HepG2 (cell line): Measurements from ENCODE around the gene ZNRF3. TPM values are rescaled to one million over a fixed set of nuclear protein-coding genes. Genes with fewer than 3 reads are reported as not detected.

Experiments
- ARID5B ChIP-seq: IDR thresholded peaks from 2 replicates; pipeline ENCODE4 v1.4.0; 2020; ENCODE audit warnings: mild to moderate bottlenecking, missing genetic modification reagents
- BCL6 ChIP-seq: IDR thresholded peaks from 2 replicates; pipeline ENCODE4 v1.6.1; 2016; ENCODE audit warnings: missing genetic modification reagents, missing compliant biosample characterization
- DNMT3B ChIP-seq: conservative IDR thresholded peaks from 2 replicates; pipeline ENCODE4 v1.6.1; 2016; ENCODE audit warnings: missing biosample characterization, control low read depth
- ETV5 ChIP-seq: IDR thresholded peaks from 2 replicates; pipeline ENCODE4 v1.6.1; 2018; ENCODE audit warnings: missing biosample characterization, missing genetic modification reagents, inconsistent platforms, borderline replicate concordance
- GATAD1 ChIP-seq: IDR thresholded peaks from 2 replicates; pipeline ENCODE4 v1.6.1; 2016; ENCODE audit warnings: missing genetic modification reagents, missing compliant biosample characterization
- HDAC6 ChIP-seq: fragments of 200-600 bp; sonication (generic); IDR thresholded peaks from 2 replicates; pipeline ENCODE4 v1.7.0; 2017; ENCODE audit warnings: mild to moderate bottlenecking, antibody characterized with exemption, low read length, low read depth
- MAF1 ChIP-seq: sonication (generic); formaldehyde crosslinking; IDR thresholded peaks from 2 replicates; pipeline ENCODE4 v1.5.0; 2020; ENCODE audit warnings: missing genetic modification reagents, borderline replicate concordance
- MZF1 ChIP-seq: sonication (generic); formaldehyde crosslinking; IDR thresholded peaks from 2 replicates; pipeline ENCODE4 v1.8.1; 2023; ENCODE audit warnings: mild to moderate bottlenecking, missing genetic modification reagents, borderline replicate concordance
- NFIC ChIP-seq: IDR thresholded peaks from 2 replicates; pipeline ENCODE4 v1.6.1; 2012; ENCODE audit warnings: mild to moderate bottlenecking, low read length, inconsistent platforms
- PAWR ChIP-seq: sonication (generic); formaldehyde crosslinking; IDR thresholded peaks from 2 replicates; pipeline ENCODE4 v1.4.0; 2020; ENCODE audit warnings: missing genetic modification reagents, mild to moderate bottlenecking, borderline replicate concordance
- PHF21A ChIP-seq: sonication (generic); formaldehyde crosslinking; IDR thresholded peaks from 2 replicates; pipeline ENCODE4 v1.5.0; 2020; ENCODE audit warnings: mild to moderate bottlenecking, missing genetic modification reagents
- SMYD3 ChIP-seq: sonication (generic); formaldehyde crosslinking; IDR thresholded peaks from 2 replicates; pipeline ENCODE4 v1.8.1; 2023; ENCODE audit warnings: mild to moderate bottlenecking, missing genetic modification reagents
- SOX13 ChIP-seq, 3 experiments: fragments of 450-650 bp in 1 of 3; sonication (generic) in 1 of 3; formaldehyde crosslinking in 1 of 3; IDR thresholded peaks in 2 of 3; conservative IDR thresholded peaks in 1 of 3; 2 replicates each; pipeline versions ENCODE4 v1.5.0 to v1.6.1; 2016 to 2020; ENCODE audit warnings: antibody characterized with exemption in 1 of 3, mild to moderate bottlenecking in 1 of 3, missing compliant biosample characterization in 1 of 3, missing genetic modification reagents in 1 of 3, moderate library complexity in 1 of 3
- ZBTB33 ChIP-seq: sonication (generic); formaldehyde crosslinking; IDR thresholded peaks from 2 replicates; pipeline ENCODE4 v1.4.0; 2020; ENCODE audit warnings: missing genetic modification reagents
- ZC3H13 ChIP-seq: sonication (generic); formaldehyde crosslinking; IDR thresholded peaks from 2 replicates; pipeline ENCODE4 v1.8.1; 2023; ENCODE audit warnings: mild to moderate bottlenecking, missing genetic modification reagents, moderate library complexity
- polyA plus RNA-seq, 8 experiments: library from polyadenylated mRNA; depleted of rRNA in 3 of 8; stranded (reverse) in 7 of 8; unstranded in 1 of 8; fragments of >200 nt; fragmentation: Illumina TruSeq in 4 of 8; extraction: Trizol in 4 of 8; gene quantifications; 2 replicates each; pipeline versions ENCODE4 v1.2.1 to v1.2.3, GENCODE V29; 2011 to 2016; ENCODE audit warnings: low read depth in 4 of 8, missing spikeins in 1 of 8, mixed read lengths in 1 of 8; ENCODE audit not compliant: insufficient read depth in 1 of 8
- total RNA-seq, 5 experiments: library from RNA; depleted of rRNA; stranded (reverse); fragments of >200 nt; fragmentation: Illumina TruSeq; extraction: Trizol; gene quantifications; 2 replicates each; pipeline ENCODE4 v1.2.3, GENCODE V29; 2016; ENCODE audit warnings: low read depth in 1 of 5
- TF ChIP-seq, protein P1 (sequence below): sonication (generic); formaldehyde crosslinking; IDR thresholded peaks from 2 replicates; pipeline ENCODE4 v1.5.1; 2020; ENCODE audit warnings: mild to moderate bottlenecking, missing genetic modification reagents, moderate library complexity

ZNRF3 gene
- total and polyA plus RNA-seq, 2 of the 13 experiments (the other 11 are each of a cell fraction or from before 2014, with no cell fraction given): 20.3 to 36.7 TPM

DNA sequence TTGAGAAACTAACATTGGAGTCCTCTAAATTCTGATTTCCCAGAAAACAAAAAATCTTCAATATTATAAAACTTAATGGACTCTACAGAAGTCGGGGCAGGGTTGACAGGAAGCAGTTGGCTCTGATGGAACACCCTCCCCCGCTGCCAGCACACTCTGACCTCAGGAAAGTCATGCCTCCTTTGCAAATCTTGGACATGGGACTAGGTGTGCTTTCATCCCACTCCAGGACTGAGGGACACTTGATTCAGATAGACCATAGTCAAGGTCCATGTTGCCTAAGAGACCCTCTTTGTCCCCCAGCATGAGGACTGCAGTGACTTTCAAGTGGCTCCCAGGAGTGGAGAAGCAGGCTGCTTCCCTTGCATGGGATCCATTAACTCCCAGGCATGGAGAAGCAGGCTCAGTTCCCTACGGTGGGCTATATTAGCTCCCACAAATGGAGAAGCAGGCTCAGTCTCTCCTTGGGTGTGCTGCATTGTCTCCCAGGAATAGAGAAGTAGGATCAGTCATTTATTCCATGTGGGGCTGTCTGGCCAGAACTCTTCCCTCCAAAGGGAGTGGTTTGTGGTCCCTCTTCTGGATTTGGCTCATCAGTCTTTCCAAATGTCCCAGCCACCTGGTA, 139.9 kb downstream of the ZNRF3 start (continued):
- TF ChIP-seq, protein P1, sequence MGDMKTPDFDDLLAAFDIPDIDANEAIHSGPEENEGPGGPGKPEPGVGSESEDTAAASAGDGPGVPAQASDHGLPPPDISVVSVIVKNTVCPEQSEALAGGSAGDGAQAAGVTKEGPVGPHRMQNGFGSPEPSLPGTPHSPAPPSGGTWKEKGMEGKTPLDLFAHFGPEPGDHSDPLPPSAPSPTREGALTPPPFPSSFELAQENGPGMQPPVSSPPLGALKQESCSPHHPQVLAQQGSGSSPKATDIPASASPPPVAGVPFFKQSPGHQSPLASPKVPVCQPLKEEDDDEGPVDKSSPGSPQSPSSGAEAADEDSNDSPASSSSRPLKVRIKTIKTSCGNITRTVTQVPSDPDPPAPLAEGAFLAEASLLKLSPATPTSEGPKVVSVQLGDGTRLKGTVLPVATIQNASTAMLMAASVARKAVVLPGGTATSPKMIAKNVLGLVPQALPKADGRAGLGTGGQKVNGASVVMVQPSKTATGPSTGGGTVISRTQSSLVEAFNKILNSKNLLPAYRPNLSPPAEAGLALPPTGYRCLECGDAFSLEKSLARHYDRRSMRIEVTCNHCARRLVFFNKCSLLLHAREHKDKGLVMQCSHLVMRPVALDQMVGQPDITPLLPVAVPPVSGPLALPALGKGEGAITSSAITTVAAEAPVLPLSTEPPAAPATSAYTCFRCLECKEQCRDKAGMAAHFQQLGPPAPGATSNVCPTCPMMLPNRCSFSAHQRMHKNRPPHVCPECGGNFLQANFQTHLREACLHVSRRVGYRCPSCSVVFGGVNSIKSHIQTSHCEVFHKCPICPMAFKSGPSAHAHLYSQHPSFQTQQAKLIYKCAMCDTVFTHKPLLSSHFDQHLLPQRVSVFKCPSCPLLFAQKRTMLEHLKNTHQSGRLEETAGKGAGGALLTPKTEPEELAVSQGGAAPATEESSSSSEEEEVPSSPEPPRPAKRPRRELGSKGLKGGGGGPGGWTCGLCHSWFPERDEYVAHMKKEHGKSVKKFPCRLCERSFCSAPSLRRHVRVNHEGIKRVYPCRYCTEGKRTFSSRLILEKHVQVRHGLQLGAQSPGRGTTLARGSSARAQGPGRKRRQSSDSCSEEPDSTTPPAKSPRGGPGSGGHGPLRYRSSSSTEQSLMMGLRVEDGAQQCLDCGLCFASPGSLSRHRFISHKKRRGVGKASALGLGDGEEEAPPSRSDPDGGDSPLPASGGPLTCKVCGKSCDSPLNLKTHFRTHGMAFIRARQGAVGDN (CRISPR knock-in tag): peak; percentile 36; the same call in 1 of the 2 replicates
- TF ChIP-seq HDAC6: no peak
- TF ChIP-seq ETV5 (CRISPR knock-in tag): peak; percentile 52; the same call in 1 of the 2 replicates
- TF ChIP-seq ZC3H13 (CRISPR knock-in tag): no peak
- no peak for TF ChIP-seq PHF21A (CRISPR knock-in tag)
- no peak for TF ChIP-seq SOX13 (IDR thresholded peaks at IDR 0.05)
- TF ChIP-seq SOX13 (CRISPR knock-in tag; conservative IDR thresholded peaks at IDR 0.05 in 1 of 2, IDR thresholded peaks at IDR 0.05 in 1 of 2): no peak
- peak; percentile 26; the same call in 1 of the 2 replicates for TF ChIP-seq ARID5B (CRISPR knock-in tag)
- no peak for TF ChIP-seq PAWR
- TF ChIP-seq SMYD3: no peak
- no peak for TF ChIP-seq MAF1
- TF ChIP-seq NFIC: no peak
- no peak for TF ChIP-seq MZF1
- no peak for TF ChIP-seq GATAD1 (CRISPR knock-in tag)
- TF ChIP-seq ZBTB33: no peak
- TF ChIP-seq BCL6 (CRISPR knock-in tag): 0 out of 2 replicates have a peak, but pooled peaks have one; percentile 18
- no peak for TF ChIP-seq DNMT3B (CRISPR knock-in tag)
